GM23338 (cell line): ENCODE measurements around the gene CHAD. TPM values are rescaled to one million over a fixed set of nuclear protein-coding genes. Genes with fewer than 3 reads are reported as not detected.

Experiments
- ATAC-seq: fragments of 200-7000 bp; cut with Tn5 transposase; 3 replicates; pipeline ENCODE4 v1.9.1; 2020
- DNase-seq: peaks from one replicate; pipeline ENCODE4 v3.0.0-alpha.2; 2015; ENCODE audit warnings: low spot score
- H2AFZ ChIP-seq: fragments of 200-600 bp; sonication (generic); 2 replicates; pipeline ENCODE4 v1.8.0; 2016; ENCODE audit warnings: antibody characterized with exemption, mild to moderate bottlenecking, moderate library complexity
- H3F3A ChIP-seq: fragments of 200-600 bp; sonication (generic); replicated peaks from 2 replicates; pipeline ENCODE4 v1.8.0; 2017; ENCODE audit warnings: antibody characterized with exemption, mixed run types, low read depth
- H3K27ac ChIP-seq: fragments of 200-600 bp; sonication (generic); 2 replicates; pipeline ENCODE4 v1.6.1; 2016; ENCODE audit warnings: low read depth
- H3K27me3 ChIP-seq: fragments of 200-600 bp; sonication (generic); 2 replicates; pipeline ENCODE4 v1.8.0; 2016; ENCODE audit warnings: mild to moderate bottlenecking, mixed run types, moderate library complexity; ENCODE audit not compliant: insufficient read depth
- H3K36me3 ChIP-seq: fragments of 200-600 bp; sonication (generic); 2 replicates; pipeline ENCODE4 v1.8.0; 2016; ENCODE audit warnings: mild to moderate bottlenecking; ENCODE audit not compliant: insufficient read depth
- H3K4me1 ChIP-seq: fragments of 200-600 bp; sonication (generic); 2 replicates; pipeline ENCODE4 v1.8.0; 2016; ENCODE audit warnings: mild to moderate bottlenecking, moderate library complexity; ENCODE audit not compliant: insufficient read depth
- H3K4me2 ChIP-seq: fragments of 200-600 bp; sonication (generic); 2 replicates; pipeline ENCODE4 v1.7.1; 2017; ENCODE audit warnings: mixed run types
- H3K4me3 ChIP-seq: fragments of 200-600 bp; sonication (generic); 2 replicates; pipeline ENCODE4 v1.6.1; 2016; ENCODE audit warnings: mixed run types
- H3K79me2 ChIP-seq: fragments of 200-600 bp; sonication (generic); replicated peaks from 2 replicates; pipeline ENCODE4 v1.8.0; 2017; ENCODE audit warnings: mild to moderate bottlenecking; ENCODE audit not compliant: insufficient read depth
- H3K9me2 ChIP-seq: fragments of 200-600 bp; sonication (generic); 2 replicates; pipeline ENCODE4 v1.8.0; 2017; ENCODE audit not compliant: insufficient read depth
- H4K20me1 ChIP-seq: fragments of 200-600 bp; sonication (generic); replicated peaks from 2 replicates; pipeline ENCODE4 v1.8.0; 2017; ENCODE audit warnings: mild to moderate bottlenecking; ENCODE audit not compliant: insufficient read depth
- H3K27ac Mint-ChIP-seq: 2 replicates; pipeline ENCODE4 v1.8.0; 2020; ENCODE audit warnings: inconsistent platforms, mild to moderate bottlenecking, moderate library complexity, mixed read lengths
- H3K27me3 Mint-ChIP-seq: 3 replicates; pipeline ENCODE4 v1.8.0; 2022; ENCODE audit warnings: low read depth, mild to moderate bottlenecking, moderate library complexity, mixed read lengths, inconsistent platforms; ENCODE audit not compliant: insufficient read depth, poor library complexity
- H3K36me3 Mint-ChIP-seq: 3 replicates; pipeline ENCODE4 v1.8.0; 2021; ENCODE audit warnings: low read depth, mild to moderate bottlenecking, inconsistent platforms, moderate library complexity, mixed read lengths
- H3K4me1 Mint-ChIP-seq: 3 replicates; pipeline ENCODE4 v1.8.0; 2020; ENCODE audit warnings: mild to moderate bottlenecking, inconsistent platforms, mixed read lengths
- H3K4me3 Mint-ChIP-seq: 3 replicates; pipeline ENCODE4 v1.8.0; 2021; ENCODE audit warnings: moderate library complexity, mild to moderate bottlenecking, inconsistent platforms, mixed read lengths
- H3K9me3 Mint-ChIP-seq: 3 replicates; pipeline ENCODE4 v1.8.0; 2020; ENCODE audit warnings: moderate library complexity, mild to moderate bottlenecking, inconsistent platforms, mixed read lengths
- CREB1 ChIP-seq: fragments of 250-450 bp; sonication (Bioruptor Pico); IDR thresholded peaks from 2 replicates; pipeline ENCODE4 v1.5.0; 2020; ENCODE audit warnings: low read depth, mild to moderate bottlenecking, moderate library complexity
- EZH2 ChIP-seq: fragments of 200-600 bp; sonication (generic); IDR thresholded peaks from one replicate; pipeline ENCODE4 v1.8.0; 2017; ENCODE audit warnings: antibody characterized with exemption, mild to moderate bottlenecking, low read depth; ENCODE audit not compliant: unreplicated experiment
- EZH2phosphoT487 ChIP-seq: fragments of 200-600 bp; sonication (generic); IDR thresholded peaks from one replicate; pipeline ENCODE4 v1.8.1; 2018; ENCODE audit warnings: antibody characterized with exemption; ENCODE audit not compliant: unreplicated experiment
- JUNB ChIP-seq: IDR thresholded peaks from one replicate; pipeline ENCODE4 v1.6.1; 2016; ENCODE audit warnings: antibody characterized with exemption; ENCODE audit not compliant: unreplicated experiment
- POLR2AphosphoS5 ChIP-seq: IDR thresholded peaks from 2 replicates; pipeline ENCODE4 v1.6.1; 2016; ENCODE audit warnings: antibody characterized with exemption, low read depth
- STAT1 ChIP-seq: IDR thresholded peaks from one replicate; pipeline ENCODE4 v1.6.1; 2016; ENCODE audit warnings: antibody characterized with exemption; ENCODE audit not compliant: unreplicated experiment
- ZNF114 ChIP-seq: fragments of 250-450 bp; sonication (Bioruptor Pico); IDR thresholded peaks from 2 replicates; pipeline ENCODE4 v1.5.0; 2020; ENCODE audit warnings: mild to moderate bottlenecking, moderate library complexity
- ZNF331 ChIP-seq: fragments of 250-450 bp; sonication (Bioruptor Pico); IDR thresholded peaks from 2 replicates; pipeline ENCODE4 v1.5.0; 2020; ENCODE audit warnings: low read depth, mild to moderate bottlenecking, moderate library complexity
- polyA plus RNA-seq: library from polyadenylated mRNA; unstranded; fragments of >200 nt; fragmentation: Nextera tagmentation; extraction: Ambion mirVana; gene quantifications from 2 replicates; pipeline ENCODE4 v1.2.1, GENCODE V29; 2016
- total RNA-seq: library from RNA; depleted of rRNA; stranded (reverse); fragments of >200 nt; shearing (Covaris generic); gene quantifications from 2 replicates; pipeline ENCODE4 v1.2.3, GENCODE V29; 2014
- TF ChIP-seq, protein P1 (sequence below), 2 experiments: fragments of 200-600 bp in 1 of 2; sonication (generic) in 1 of 2; conservative IDR thresholded peaks; 2 replicates each; pipeline versions ENCODE4 v1.5.1 to v1.6.1; 2016 to 2017; ENCODE audit warnings: antibody characterized with exemption in 2 of 2, low read depth in 2 of 2, mild to moderate bottlenecking in 2 of 2, moderate library complexity in 1 of 2
- TF ChIP-seq, protein P2 (sequence below): fragments of 250-450 bp; sonication (Bioruptor Pico); IDR thresholded peaks from 2 replicates; pipeline ENCODE4 v1.5.0; 2020; ENCODE audit warnings: mild to moderate bottlenecking, moderate library complexity
- TF ChIP-seq, protein P3 (sequence below): IDR thresholded peaks from 2 replicates; pipeline ENCODE4 v1.6.1; 2016; ENCODE audit warnings: antibody characterized with exemption

Gene CHAD
- total and polyA plus RNA-seq, 2 experiments from 2014 or later, result 0.18 TPM; not detected in 1

DNA sequence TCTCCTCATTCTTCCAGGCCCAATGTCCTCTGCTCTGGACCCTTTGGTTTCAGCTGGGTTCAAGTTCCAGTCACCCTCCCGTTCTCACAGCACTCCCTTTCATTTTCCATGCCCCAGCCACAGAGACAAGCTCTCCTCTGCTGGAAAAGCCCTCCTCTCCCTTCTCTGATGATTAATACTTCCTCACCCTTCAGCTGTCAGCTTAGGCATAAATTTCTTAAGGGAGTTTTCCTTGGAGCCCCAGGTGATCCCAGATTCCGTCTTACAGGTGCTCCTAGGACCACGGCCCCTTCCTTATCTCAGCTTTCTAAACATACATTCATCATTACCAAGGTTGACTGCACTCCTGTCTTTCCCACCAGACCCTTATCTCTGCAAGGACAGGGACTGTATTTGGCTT, 10.4 kb downstream of the CHAD start:
- no peaks in the 10 kb centered on the region for H3K4me1 ChIP-seq
- DNase-seq (no peak), ATAC-seq (no peak)
- no peak overlapping the region for H3K4me3 ChIP-seq
- no peaks in the 10 kb centered on the region for H4K20me1 ChIP-seq
- Mint-ChIP-seq H3K27ac (no peak overlapping the region), H3K36me3 (no peaks in the 10 kb centered on the region), H3K27me3 (no peaks in the 10 kb centered on the region), H3K9me3 (no peaks in the 10 kb centered on the region), H3K4me1 (no peaks in the 10 kb centered on the region), H3K4me3 (no peak overlapping the region)
- H3K79me2 ChIP-seq, result no peaks in the 10 kb centered on the region
- H3K27ac ChIP-seq, result no peak overlapping the region
- H3F3A ChIP-seq, result no peaks in the 10 kb centered on the region
- H3K36me3 ChIP-seq, result no peaks in the 10 kb centered on the region
- TF ChIP-seq, protein P1, sequence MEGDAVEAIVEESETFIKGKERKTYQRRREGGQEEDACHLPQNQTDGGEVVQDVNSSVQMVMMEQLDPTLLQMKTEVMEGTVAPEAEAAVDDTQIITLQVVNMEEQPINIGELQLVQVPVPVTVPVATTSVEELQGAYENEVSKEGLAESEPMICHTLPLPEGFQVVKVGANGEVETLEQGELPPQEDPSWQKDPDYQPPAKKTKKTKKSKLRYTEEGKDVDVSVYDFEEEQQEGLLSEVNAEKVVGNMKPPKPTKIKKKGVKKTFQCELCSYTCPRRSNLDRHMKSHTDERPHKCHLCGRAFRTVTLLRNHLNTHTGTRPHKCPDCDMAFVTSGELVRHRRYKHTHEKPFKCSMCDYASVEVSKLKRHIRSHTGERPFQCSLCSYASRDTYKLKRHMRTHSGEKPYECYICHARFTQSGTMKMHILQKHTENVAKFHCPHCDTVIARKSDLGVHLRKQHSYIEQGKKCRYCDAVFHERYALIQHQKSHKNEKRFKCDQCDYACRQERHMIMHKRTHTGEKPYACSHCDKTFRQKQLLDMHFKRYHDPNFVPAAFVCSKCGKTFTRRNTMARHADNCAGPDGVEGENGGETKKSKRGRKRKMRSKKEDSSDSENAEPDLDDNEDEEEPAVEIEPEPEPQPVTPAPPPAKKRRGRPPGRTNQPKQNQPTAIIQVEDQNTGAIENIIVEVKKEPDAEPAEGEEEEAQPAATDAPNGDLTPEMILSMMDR (conservative IDR thresholded peaks at IDR 0.05; ENCODE audit: low read depth in 2 of 2), result no peak
- TF ChIP-seq STAT1 (no peak), ZNF331 (CRISPR knock-in tag) (no peak)
- H3K9me2 ChIP-seq, result no peaks in the 10 kb centered on the region
- H3K4me2 ChIP-seq, result no peak overlapping the region
- H2AFZ ChIP-seq, result no peak overlapping the region
- no peaks in the 10 kb centered on the region for H3K27me3 ChIP-seq

DNA sequence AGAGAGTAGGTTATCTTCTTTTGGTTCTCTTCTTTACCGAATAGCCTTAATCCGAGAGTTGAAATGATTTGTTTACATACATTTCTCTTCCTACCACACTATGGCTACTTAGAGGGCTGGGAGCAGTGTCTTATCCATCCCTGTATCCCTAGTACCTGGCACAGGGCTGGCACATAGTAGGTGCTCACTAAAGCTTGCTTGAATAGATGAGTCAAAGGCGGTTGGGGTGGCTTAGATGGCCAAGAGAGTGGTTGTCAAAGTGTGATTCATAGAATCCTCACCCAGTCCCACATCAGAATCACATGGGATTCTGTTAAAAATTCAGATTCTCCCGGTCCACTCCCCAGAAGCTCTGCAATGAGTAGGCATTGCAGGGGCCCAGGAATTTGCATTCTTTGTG, 11.1 kb downstream of the CHAD start:
- Histone ChIP-seq H3K4me3 (no peak overlapping the region), H3K9me2 (no peaks in the 10 kb centered on the region)
- no peak overlapping the region for H3K27ac Mint-ChIP-seq
- TF ChIP-seq ZNF331 (CRISPR knock-in tag) (no peak), EZH2 (no peak), STAT1 (no peak), CREB1 (no peak), JUNB (no peak), EZH2phosphoT487 (no peak), ZNF114 (CRISPR knock-in tag) (no peak), POLR2AphosphoS5 (no peak)
- TF ChIP-seq, protein P2, sequence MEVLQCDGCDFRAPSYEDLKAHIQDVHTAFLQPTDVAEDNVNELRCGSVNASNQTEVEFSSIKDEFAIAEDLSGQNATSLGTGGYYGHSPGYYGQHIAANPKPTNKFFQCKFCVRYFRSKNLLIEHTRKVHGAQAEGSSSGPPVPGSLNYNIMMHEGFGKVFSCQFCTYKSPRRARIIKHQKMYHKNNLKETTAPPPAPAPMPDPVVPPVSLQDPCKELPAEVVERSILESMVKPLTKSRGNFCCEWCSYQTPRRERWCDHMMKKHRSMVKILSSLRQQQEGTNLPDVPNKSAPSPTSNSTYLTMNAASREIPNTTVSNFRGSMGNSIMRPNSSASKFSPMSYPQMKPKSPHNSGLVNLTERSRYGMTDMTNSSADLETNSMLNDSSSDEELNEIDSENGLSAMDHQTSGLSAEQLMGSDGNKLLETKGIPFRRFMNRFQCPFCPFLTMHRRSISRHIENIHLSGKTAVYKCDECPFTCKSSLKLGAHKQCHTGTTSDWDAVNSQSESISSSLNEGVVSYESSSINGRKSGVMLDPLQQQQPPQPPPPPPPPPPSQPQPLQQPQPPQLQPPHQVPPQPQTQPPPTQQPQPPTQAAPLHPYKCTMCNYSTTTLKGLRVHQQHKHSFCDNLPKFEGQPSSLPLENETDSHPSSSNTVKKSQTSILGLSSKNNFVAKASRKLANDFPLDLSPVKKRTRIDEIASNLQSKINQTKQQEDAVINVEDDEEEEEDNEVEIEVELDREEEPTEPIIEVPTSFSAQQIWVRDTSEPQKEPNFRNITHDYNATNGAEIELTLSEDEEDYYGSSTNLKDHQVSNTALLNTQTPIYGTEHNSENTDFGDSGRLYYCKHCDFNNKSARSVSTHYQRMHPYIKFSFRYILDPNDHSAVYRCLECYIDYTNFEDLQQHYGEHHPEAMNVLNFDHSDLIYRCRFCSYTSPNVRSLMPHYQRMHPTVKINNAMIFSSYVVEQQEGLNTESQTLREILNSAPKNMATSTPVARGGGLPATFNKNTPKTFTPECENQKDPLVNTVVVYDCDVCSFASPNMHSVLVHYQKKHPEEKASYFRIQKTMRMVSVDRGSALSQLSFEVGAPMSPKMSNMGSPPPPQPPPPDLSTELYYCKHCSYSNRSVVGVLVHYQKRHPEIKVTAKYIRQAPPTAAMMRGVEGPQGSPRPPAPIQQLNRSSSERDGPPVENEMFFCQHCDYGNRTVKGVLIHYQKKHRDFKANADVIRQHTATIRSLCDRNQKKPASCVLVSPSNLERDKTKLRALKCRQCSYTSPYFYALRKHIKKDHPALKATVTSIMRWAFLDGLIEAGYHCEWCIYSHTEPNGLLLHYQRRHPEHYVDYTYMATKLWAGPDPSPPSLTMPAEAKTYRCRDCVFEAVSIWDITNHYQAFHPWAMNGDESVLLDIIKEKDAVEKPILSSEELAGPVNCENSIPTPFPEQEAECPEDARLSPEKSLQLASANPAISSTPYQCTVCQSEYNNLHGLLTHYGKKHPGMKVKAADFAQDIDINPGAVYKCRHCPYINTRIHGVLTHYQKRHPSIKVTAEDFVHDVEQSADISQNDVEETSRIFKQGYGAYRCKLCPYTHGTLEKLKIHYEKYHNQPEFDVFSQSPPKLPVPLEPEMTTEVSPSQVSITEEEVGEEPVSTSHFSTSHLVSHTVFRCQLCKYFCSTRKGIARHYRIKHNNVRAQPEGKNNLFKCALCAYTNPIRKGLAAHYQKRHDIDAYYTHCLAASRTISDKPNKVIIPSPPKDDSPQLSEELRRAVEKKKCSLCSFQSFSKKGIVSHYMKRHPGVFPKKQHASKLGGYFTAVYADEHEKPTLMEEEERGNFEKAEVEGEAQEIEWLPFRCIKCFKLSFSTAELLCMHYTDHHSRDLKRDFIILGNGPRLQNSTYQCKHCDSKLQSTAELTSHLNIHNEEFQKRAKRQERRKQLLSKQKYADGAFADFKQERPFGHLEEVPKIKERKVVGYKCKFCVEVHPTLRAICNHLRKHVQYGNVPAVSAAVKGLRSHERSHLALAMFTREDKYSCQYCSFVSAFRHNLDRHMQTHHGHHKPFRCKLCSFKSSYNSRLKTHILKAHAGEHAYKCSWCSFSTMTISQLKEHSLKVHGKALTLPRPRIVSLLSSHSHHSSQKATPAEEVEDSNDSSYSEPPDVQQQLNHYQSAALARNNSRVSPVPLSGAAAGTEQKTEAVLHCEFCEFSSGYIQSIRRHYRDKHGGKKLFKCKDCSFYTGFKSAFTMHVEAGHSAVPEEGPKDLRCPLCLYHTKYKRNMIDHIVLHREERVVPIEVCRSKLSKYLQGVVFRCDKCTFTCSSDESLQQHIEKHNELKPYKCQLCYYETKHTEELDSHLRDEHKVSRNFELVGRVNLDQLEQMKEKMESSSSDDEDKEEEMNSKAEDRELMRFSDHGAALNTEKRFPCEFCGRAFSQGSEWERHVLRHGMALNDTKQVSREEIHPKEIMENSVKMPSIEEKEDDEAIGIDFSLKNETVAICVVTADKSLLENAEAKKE (CRISPR knock-in tag), result no peak
- TF ChIP-seq, protein P1 (conservative IDR thresholded peaks at IDR 0.05; ENCODE audit: low read depth in 2 of 2), result no peak
- TF ChIP-seq, protein P3, sequence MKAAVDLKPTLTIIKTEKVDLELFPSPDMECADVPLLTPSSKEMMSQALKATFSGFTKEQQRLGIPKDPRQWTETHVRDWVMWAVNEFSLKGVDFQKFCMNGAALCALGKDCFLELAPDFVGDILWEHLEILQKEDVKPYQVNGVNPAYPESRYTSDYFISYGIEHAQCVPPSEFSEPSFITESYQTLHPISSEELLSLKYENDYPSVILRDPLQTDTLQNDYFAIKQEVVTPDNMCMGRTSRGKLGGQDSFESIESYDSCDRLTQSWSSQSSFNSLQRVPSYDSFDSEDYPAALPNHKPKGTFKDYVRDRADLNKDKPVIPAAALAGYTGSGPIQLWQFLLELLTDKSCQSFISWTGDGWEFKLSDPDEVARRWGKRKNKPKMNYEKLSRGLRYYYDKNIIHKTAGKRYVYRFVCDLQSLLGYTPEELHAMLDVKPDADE, result no peak

More for the DNA sequence above, 11.1 kb downstream of the CHAD start:
- H4K20me1 ChIP-seq, result no peaks in the 10 kb centered on the region
- no peak overlapping the region for H3K4me2 ChIP-seq
- no peaks in the 10 kb centered on the region for H3K79me2 ChIP-seq
- H2AFZ ChIP-seq, result no peak overlapping the region
- peaks cover 3% of the 10 kb centered on the region for H3K27me3 Mint-ChIP-seq
- no peaks in the 10 kb centered on the region for H3K36me3 ChIP-seq
- no peaks in the 10 kb centered on the region for H3K9me3 Mint-ChIP-seq
- no peaks in the 10 kb centered on the region for H3K4me1 ChIP-seq
- no peaks in the 10 kb centered on the region for H3F3A ChIP-seq
- ATAC-seq (no peak), DNase-seq (no peak)
- no peak overlapping the region for H3K4me3 Mint-ChIP-seq
- no peaks in the 10 kb centered on the region for H3K27me3 ChIP-seq
- no peaks in the 10 kb centered on the region for H3K36me3 Mint-ChIP-seq
- no peak overlapping the region for H3K27ac ChIP-seq
- H3K4me1 Mint-ChIP-seq, result no peaks in the 10 kb centered on the region
